ENCODE data around the gene RASD2. TPM values are rescaled to one million over a fixed set of nuclear protein-coding genes. Genes with fewer than 3 reads are reported as not detected.

RASD2 gene
- total and polyA plus RNA-seq, 2 experiments from 2014 or later, result 0.61 to 1.1 TPM

DNA sequence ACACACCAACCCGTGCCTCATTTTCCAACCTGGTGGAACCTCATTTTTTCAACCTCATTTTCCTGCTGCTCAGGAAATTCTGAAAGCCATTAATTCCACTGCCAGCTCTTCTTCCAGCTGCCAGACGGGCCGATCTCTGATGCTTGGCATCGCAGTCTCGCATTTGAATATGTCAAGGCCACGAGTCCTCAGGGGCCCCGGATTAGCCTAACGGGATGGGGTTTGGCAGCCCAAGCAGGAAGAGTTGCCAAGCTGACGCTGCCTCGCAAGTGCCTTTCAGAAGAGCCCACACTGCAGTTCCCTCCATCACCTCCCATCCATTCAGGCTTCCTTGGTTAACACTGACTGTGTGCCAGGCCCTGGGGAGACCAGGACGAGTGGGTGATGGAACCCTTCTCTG is 8.7 kb downstream of the RASD2 start:
- no peaks in the 10 kb centered on the region for H3K4me1 ChIP-seq (ENCODE audit: low read depth)
- TF ChIP-seq CTCF (IDR thresholded peaks at IDR 0.05; ENCODE audit: low read depth, low read length), result no peak
- no peak overlapping the region for H3K27ac ChIP-seq
- DNase-seq (ENCODE audit: low read depth in 1 of 2, low spot score in 1 of 2), result no peak
- H3K9me3 ChIP-seq (ENCODE audit: low read depth), result no peaks in the 10 kb centered on the region
- peaks cover under 1% of the 10 kb centered on the region for H3K27me3 ChIP-seq
- no peaks in the 10 kb centered on the region for H3K36me3 ChIP-seq
- no peak overlapping the region for H3K4me3 ChIP-seq

GRCh38 chr22:35551549-35552177 is 11.0 kb downstream of the RASD2 start:
- H3K4me1 ChIP-seq (ENCODE audit: low read depth), result no peaks in the 10 kb centered on the region
- no peak for TF ChIP-seq CTCF (IDR thresholded peaks at IDR 0.05; ENCODE audit: low read depth, low read length)
- no peaks in the 10 kb centered on the region for H3K9me3 ChIP-seq (ENCODE audit: low read depth)
- no peak for DNase-seq (ENCODE audit: low read depth in 1 of 2, low spot score in 1 of 2)
- H3K27me3 ChIP-seq, result no peaks in the 10 kb centered on the region
- H3K4me3 ChIP-seq, result no peak overlapping the region
- no peak overlapping the region for H3K27ac ChIP-seq
- no peaks in the 10 kb centered on the region for H3K36me3 ChIP-seq

- Histone ChIP-seq H3K9me3 (ENCODE audit: low read depth) (no peaks in the 10 kb centered on the region), H3K4me3 (no peak overlapping the region), H3K36me3 (no peaks in the 10 kb centered on the region), H3K4me1 (ENCODE audit: low read depth) (no peaks in the 10 kb centered on the region), H3K27me3 (no peaks in the 10 kb centered on the region), H3K27ac (no peak overlapping the region)
- no peak for TF ChIP-seq CTCF (IDR thresholded peaks at IDR 0.05; ENCODE audit: low read depth, low read length)
- peak; percentile 43 to 52 for DNase-seq (ENCODE audit: low read depth in 1 of 2, low spot score in 1 of 2)
These were observed 11.7 kb downstream of the RASD2 start for GRCh38 chr22:35552196-35552842.

GRCh38 chr22:35552846-35553245 is 12.2 kb downstream of the RASD2 start:
- Histone ChIP-seq H3K4me3 (no peak overlapping the region), H3K4me1 (ENCODE audit: low read depth) (no peaks in the 10 kb centered on the region), H3K36me3 (no peaks in the 10 kb centered on the region), H3K27ac (no peak overlapping the region), H3K9me3 (ENCODE audit: low read depth) (no peaks in the 10 kb centered on the region), H3K27me3 (no peaks in the 10 kb centered on the region)
- no peak for DNase-seq (ENCODE audit: low read depth in 1 of 2, low spot score in 1 of 2)
- no peak for TF ChIP-seq CTCF (IDR thresholded peaks at IDR 0.05; ENCODE audit: low read depth, low read length)

GRCh38 chr22:35553341-35553740 is 12.7 kb downstream of the RASD2 start:
- no peak overlapping the region for H3K4me3 ChIP-seq
- DNase-seq (ENCODE audit: low read depth in 1 of 2, low spot score in 1 of 2), result no peak
- H3K4me1 ChIP-seq (ENCODE audit: low read depth), result no peaks in the 10 kb centered on the region
- no peaks in the 10 kb centered on the region for H3K27me3 ChIP-seq
- H3K9me3 ChIP-seq (ENCODE audit: low read depth), result no peaks in the 10 kb centered on the region
- TF ChIP-seq CTCF (IDR thresholded peaks at IDR 0.05; ENCODE audit: low read depth, low read length), result no peak
- no peaks in the 10 kb centered on the region for H3K36me3 ChIP-seq
- H3K27ac ChIP-seq, result no peak overlapping the region

Data from cardiac muscle cell (in vitro differentiated cells and primary cell).